GM19193 (cell line): ENCODE measurements around the gene RPL3.

ENCODE experiments used
- POLR2A ChIP-seq: IDR thresholded peaks from 4 replicates; pipeline ENCODE4 v1.6.1; 2011; ENCODE audit not compliant: insufficient read depth, insufficient read length; ENCODE audit errors: extremely low read depth

Gene RPL3

GRCh38 chr22:39325392-39325932 is 6.0 kb upstream of the RPL3 start:
- TF ChIP-seq POLR2A, result no peak

GRCh38 chr22:39318507-39319283 is 728 bp downstream of the RPL3 start:
- no peak for TF ChIP-seq POLR2A

- TF ChIP-seq POLR2A, result no peak
Measured at GRCh38 chr22:39317775-39318506, 1.5 kb downstream of the RPL3 start.

- no peak for TF ChIP-seq POLR2A
Measured at GRCh38 chr22:39317084-39317774, 2.2 kb downstream of the RPL3 start.

- TF ChIP-seq POLR2A, result peak; percentile 25
Measured at GRCh38 chr22:39316440-39317083, 2.9 kb downstream of the RPL3 start.

GRCh38 chr22:39315389-39315788 is 4.0 kb downstream of the RPL3 start:
- peak; percentile 29 for TF ChIP-seq POLR2A

GRCh38 chr22:39314251-39314971 is 5.0 kb downstream of the RPL3 start:
- peak; percentile 41 for TF ChIP-seq POLR2A

- no peak for TF ChIP-seq POLR2A
Measured at GRCh38 chr22:39313258-39314001, 6.0 kb downstream of the RPL3 start.

GRCh38 chr22:39312410-39312809 is 7.0 kb downstream of the RPL3 start:
- TF ChIP-seq POLR2A, result no peak

- TF ChIP-seq POLR2A, result peak; percentile 64
Measured at GRCh38 chr22:39311592-39312400, 7.6 kb downstream of the RPL3 start.

GRCh38 chr22:39309881-39310714 is 9.3 kb downstream of the RPL3 start:
- TF ChIP-seq POLR2A, result no peak

- TF ChIP-seq POLR2A, result no peak
Measured at GRCh38 chr22:39309364-39309861, 10.0 kb downstream of the RPL3 start.
